AG10803 (cell line): ENCODE measurements around the gene ASPHD2.

Experiments
- DNase-seq: peaks from one replicate; pipeline ENCODE4 v3.0.0; 2010; ENCODE audit warnings: low read depth
- H3K4me3 ChIP-seq: 2 replicates; pipeline ENCODE4 v1.5.1; 2011; ENCODE audit warnings: mild to moderate bottlenecking, low read length, control low read depth
- TF ChIP-seq, protein P1 (sequence below): conservative IDR thresholded peaks from 2 replicates; pipeline ENCODE4 v1.5.1; 2011; ENCODE audit warnings: mild to moderate bottlenecking, low read length, control low read depth, inconsistent platforms

Gene ASPHD2, protein sequence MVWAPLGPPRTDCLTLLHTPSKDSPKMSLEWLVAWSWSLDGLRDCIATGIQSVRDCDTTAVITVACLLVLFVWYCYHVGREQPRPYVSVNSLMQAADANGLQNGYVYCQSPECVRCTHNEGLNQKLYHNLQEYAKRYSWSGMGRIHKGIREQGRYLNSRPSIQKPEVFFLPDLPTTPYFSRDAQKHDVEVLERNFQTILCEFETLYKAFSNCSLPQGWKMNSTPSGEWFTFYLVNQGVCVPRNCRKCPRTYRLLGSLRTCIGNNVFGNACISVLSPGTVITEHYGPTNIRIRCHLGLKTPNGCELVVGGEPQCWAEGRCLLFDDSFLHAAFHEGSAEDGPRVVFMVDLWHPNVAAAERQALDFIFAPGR

DNA sequence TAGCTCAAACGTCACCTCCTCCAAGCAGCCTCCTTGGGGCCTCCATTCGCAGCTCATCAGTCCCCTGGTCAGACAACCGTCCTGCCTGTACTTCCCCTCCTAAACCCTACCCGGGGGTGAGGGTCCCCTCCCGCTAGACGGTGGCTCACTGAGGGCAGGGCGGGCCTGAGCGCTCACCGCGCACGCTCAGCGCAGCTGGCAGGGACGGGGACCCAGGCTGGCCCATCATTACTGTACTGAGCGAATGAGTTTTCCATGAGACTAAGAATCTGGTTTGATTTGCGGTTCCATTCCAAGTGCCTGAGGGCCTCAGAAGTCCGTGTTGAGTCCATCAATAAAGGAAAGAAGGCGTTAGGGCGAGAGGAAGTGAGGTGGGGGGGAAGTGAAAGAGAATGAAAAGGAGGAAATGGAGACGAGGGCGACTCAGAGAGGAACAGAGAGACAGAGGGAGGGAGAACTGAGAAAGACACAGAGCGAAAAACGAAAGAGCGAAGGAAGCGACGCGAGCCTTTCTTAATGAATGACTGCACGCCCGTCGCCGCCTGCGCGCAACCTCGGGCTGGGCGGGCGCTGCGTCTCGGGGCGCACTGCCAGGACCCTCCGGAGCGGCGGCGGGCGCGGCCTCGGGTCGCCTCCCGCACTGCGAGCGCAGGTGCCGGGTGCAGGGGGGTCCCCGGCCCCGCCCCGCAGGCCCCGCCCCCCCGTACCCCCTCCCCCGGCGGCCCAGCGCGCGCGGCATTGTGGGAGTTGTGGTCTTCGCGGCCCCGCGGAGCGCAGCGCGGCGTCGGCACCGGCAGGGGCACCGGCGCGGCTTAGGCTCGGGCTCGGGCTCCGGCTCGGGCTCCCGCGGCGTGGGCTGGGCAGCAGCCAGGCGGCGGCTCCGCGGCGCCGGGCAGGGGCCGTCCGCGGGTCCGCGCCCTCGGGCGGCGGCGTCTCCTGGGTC lies at the start of gene ASPHD2:
Gene ASPHD2 (plus strand): TSS at position 746 of the 943 bp plus-strand sequence. CDS start 4,356 bp downstream, outside the sequence.
- peak; percentile 48 for DNase-seq
- TF ChIP-seq, protein P1, sequence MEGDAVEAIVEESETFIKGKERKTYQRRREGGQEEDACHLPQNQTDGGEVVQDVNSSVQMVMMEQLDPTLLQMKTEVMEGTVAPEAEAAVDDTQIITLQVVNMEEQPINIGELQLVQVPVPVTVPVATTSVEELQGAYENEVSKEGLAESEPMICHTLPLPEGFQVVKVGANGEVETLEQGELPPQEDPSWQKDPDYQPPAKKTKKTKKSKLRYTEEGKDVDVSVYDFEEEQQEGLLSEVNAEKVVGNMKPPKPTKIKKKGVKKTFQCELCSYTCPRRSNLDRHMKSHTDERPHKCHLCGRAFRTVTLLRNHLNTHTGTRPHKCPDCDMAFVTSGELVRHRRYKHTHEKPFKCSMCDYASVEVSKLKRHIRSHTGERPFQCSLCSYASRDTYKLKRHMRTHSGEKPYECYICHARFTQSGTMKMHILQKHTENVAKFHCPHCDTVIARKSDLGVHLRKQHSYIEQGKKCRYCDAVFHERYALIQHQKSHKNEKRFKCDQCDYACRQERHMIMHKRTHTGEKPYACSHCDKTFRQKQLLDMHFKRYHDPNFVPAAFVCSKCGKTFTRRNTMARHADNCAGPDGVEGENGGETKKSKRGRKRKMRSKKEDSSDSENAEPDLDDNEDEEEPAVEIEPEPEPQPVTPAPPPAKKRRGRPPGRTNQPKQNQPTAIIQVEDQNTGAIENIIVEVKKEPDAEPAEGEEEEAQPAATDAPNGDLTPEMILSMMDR = no peak
- peak within 1 kb of the TSS; percentile 64 for H3K4me3 ChIP-seq

GRCh38 chr22:26380072-26380830 lies 48.8 kb upstream of the ASPHD2 start:
- H3K4me3 ChIP-seq = no peak overlapping the region
- DNase-seq = no peak
- TF ChIP-seq, protein P1 = no peak

DNA sequence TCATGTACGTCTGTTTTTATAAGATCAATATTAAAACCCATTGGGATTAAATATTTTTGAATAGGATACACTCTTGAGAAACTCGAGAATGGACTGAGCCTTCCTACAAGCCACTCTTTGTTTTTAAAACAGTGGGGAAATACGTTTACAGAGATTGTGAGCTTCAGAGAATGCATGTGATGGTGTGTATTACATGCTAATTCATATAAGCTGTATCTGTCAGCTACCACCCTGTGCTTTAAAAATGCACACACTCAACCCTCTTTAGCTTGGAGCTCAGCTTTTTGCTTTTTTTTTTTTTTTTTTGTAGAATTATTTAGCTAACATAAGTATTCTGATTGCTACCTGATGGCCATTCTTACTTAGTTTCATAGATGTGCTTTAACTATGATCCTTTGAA lies 46.3 kb upstream of the ASPHD2 start:
- TF ChIP-seq, protein P1 = no peak
- no peak for DNase-seq
- H3K4me3 ChIP-seq = no peak overlapping the region

DNA sequence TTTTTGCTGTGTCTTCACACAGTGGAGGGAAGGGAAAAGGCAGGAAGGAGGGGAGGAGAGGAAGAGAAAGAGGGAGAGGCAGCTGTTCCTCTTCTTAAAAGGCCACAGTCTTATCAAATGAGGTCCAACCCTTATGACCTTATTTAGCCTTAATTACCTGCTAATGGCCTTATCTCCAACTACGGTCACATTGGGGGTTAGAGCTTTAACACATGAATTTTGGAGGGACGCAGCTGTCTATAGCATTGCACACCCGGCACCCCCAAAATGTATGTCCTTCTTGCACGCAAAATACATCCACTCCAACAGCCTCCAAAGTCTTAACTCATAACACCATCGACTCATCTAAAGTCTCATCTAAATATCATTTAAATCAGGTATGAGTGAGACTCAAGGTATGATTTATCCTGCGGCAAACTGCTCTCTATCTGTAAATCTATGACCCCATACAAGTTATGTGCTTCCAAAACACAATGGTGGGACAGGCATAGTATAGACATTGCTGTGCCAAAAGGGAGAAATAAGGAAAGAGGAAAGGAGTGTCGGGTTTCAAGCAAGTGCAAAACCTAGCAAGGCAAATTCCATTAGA lies 45.0 kb upstream of the ASPHD2 start:
- TF ChIP-seq, protein P1 = no peak
- H3K4me3 ChIP-seq = no peak overlapping the region
- DNase-seq = no peak

GRCh38 chr22:26385164-26385563 lies 43.9 kb upstream of the ASPHD2 start:
- H3K4me3 ChIP-seq = no peak overlapping the region
- DNase-seq = no peak
- TF ChIP-seq, protein P1 = no peak

DNA sequence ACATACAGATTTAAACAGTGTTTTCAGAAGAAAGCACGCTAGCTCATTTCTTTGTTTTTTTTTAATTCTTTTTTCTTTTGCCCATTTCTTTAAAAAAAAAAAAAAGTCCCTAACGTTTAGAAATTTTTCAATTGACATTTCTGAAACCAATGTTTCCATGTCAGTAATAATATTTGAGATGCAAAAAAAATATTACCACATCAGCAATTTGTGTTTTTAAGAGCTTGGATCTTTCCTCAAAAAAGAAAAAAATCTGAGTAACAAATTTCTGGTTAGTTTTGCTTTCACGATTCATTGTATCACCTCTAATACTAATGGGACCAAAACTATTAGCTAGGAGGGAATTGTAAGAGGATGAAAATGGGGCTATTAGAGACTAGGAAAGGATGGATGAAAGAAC lies 39.9 kb upstream of the ASPHD2 start:
- TF ChIP-seq, protein P1 = no peak
- no peak overlapping the region for H3K4me3 ChIP-seq
- no peak for DNase-seq
